Measurements from ENCODE around the gene MINDY4.
"Not testable (repeated sequence)": the region's sequence is repeated elsewhere in the genome, so short reads cannot be mapped to it uniquely, and the experiment has no call there.

Gene MINDY4

DNA sequence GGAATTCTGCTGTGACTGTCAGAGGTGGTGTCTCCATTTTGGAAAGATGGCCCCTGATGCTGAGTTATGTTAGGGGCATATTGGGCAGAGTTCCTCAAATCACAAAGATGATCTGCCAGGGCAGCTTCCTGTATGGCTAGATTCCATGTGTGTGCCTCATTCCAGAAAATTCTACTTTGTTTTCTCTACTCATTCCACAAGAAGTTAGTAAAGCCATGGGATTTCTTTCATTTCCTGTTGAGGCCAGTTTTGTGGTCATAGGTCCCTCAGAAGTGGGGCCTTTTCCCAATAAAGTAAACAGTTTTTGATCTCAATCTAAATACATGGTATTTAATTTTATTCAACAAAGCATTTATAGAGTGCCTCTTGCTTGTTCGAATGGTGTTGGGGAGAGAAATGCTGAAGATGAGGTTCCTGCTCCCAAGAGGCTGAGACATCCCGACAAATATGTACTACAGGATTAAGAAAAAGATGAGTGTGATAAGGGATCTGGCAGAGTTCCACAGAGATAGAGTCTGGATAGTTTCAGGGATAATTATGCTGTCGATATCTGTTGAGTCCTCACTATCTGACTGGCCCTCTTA, 33.0 kb downstream of the MINDY4 start:
- DNase-seq (ENCODE audit: low read depth) = peak; percentile 97

DNA sequence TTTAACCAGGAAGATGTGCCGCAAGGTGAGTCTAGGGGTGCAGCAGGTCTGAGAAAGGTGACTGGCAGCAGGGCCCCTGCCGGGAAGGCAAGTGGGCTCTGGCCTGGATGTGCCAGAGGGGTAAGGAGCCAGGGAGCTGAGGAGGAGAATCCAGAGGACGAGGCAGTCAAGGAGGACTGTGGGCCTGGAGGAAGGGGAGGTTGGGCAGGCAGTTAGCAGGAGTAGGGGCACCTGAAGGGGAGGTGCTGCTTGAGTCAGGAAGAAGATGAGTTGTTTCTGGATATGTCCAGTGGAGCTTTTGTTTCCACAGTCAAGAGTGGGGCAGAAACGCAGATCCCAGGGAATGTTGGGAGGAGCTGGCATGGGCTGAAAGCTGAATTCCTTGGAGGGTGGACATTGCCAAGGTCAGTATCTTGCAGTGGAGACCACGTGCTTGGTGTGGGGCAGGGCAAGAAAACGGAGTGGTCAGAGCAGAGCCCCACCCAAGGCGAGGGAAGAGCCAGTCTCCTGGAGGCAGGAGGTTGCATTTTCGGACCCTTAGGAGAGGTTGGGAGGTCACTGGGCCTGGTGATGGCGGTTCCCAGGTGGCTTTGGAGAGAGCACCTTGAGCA, 34.0 kb downstream of the MINDY4 start:
- no peak for DNase-seq (ENCODE audit: low read depth)

DNA sequence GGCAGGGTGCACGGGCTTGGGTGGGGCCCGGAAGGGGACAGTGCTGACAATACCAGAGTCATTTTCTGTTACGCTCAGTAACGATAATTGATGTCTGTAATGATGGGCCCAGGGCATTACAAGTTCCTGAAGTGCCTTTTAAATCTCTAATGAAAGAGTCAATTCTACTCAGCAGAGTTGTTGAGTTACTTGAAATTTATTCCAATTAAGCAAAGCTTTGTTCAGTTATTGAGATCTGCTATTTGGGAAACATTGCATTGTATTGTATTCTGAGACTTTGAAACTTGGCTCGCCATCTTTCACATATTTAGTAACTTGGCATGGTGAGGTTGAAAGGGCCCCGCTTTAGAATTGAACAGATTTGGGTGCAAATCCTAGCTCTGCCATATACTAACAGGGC, 34.7 kb downstream of the MINDY4 start:
- no peak for DNase-seq (ENCODE audit: low read depth)

- not testable (repeated sequence) for DNase-seq (ENCODE audit: low read depth)
These were observed 36.3 kb downstream of the MINDY4 start for GRCh38 chr7:30807477-30807876.

DNA sequence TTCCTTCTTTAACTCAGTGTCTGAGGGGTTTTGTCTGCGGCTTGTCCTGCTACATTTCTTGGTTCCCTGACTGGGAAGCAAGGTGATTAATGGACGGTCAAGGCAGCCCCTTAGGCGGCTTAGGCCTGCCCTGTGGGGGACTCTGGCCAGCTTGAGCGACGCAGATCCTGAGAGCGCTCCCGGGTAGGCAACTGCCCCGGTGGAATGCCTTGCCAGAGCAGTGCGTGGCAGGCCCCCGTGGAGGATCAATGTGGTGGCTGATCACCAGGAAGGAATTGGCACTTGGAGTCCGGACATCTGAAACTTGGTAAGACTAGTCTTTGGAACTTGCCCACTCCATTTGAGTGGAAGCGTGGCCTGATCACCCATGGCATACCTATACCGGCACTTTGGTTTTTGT, 36.7 kb downstream of the MINDY4 start:
- not testable (repeated sequence) for DNase-seq (ENCODE audit: low read depth)

GRCh38 chr7:30810986-30811385, 39.8 kb downstream of the MINDY4 start:
- DNase-seq (ENCODE audit: low read depth) = no peak

DNA sequence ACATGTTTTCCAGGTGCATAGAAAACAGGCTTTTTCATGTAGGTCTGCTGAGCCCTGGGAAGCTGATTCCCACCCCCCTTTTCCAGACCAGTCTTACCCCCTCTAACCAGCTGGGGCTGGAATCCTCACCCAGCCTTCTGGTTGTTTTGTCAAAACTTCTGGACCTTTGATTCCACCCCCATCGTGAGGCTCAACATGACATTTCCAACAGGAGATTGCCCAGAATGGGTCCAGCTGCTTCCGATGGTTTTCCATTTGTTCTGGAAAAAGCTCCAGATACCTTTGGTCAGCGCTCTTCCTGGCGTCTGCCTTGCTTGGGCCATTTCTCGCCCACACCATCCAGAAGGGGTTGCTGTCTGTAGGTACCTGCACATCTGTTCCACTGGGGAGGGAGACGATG, 41.5 kb downstream of the MINDY4 start:
- no peak for DNase-seq (ENCODE audit: low read depth)

DNA sequence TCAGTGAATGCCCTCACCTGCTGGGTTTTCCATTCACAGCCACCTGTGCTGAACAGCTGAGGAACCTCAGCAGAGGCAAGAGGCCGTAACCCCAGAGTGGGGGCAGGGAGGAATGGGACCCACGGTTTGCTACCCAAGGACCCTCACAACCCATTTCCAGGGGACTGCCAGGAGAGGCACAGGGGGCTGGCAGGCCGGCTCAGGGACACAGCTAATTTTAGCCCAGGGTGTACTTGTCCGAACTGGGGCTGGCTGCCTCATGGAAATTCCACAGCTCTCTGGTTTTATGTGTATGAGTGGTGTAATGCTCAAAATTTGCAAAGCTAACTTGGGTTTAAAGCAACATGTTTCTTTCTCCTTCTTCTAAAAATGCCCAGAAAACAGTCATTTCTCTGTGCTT, 42.2 kb downstream of the MINDY4 start:
- DNase-seq (ENCODE audit: low read depth) = peak; percentile 23

DNA sequence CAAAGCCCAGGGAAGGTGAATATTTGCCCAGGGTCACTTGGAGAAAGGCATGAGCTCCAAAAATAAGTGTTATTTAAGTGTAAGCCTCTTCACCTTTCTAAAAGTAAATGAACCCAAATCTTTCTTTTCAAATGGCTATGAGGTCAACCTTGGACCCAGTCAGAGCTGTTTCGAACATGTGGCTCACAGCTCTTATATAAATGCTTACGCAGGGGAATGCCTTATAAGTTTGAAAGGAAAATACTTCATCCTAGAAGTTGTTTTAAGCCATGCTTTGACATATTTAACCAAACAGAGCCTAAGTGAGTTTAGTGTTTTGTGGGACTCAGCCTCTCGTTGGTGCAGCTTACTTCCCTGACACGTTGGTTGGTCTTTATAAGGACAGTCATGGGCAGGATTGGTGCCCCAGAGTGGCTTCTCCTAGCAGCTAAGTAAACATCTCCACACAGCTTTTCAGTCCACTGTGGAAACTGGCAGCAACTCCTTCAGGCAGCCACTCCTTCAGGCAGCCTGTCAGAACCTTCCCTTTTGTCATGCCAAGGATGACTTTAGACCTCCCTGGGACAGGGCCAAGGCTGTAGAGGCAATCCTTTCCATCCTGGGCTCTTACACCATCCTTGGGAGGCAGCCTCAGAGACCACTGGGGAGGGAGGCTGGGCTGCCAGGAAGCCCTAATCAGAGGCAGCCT, 43.6 kb downstream of the MINDY4 start:
- DNase-seq (ENCODE audit: low read depth) = peak; percentile 41

GRCh38 chr7:30815388-30815854, 44.2 kb downstream of the MINDY4 start:
- no peak for DNase-seq (ENCODE audit: low read depth)

DNA sequence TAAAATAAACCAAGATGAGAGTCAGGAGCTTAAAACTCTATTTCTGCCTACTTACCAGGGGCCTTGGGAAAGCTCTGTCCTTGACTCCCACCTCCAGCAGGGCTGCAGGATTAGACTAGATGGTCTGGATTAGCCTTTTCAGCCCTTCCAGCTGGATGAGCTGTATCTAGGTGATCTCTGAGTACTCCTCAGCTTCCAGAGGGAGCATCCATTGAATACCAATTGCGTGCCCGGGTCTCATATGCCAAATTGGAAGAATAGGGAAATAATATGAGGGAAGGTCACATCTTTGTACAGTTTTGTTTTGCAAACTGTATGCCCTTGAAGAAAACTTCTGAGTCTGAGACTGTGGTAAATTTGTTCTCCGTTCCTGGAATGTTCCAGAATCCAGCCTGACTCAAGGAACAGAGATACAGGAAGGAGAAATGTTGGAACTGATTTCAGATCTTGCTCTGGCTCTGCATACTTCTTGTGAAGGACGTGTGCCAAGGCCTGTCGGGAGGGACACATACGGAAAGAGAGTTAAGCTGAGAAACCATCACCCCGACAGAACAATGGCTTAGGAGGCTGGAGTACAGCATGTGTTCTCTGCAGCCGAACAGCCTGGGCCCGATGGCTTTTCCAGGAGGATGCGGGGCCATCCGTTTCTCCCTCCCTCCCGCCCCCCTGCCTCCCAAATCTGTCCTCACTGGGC, 44.9 kb downstream of the MINDY4 start:
- peak; percentile 40 for DNase-seq (ENCODE audit: low read depth)

- DNase-seq (ENCODE audit: low read depth) = peak; percentile 48
These were observed 45.6 kb downstream of the MINDY4 start for GRCh38 chr7:30816645-30817370.

DNA sequence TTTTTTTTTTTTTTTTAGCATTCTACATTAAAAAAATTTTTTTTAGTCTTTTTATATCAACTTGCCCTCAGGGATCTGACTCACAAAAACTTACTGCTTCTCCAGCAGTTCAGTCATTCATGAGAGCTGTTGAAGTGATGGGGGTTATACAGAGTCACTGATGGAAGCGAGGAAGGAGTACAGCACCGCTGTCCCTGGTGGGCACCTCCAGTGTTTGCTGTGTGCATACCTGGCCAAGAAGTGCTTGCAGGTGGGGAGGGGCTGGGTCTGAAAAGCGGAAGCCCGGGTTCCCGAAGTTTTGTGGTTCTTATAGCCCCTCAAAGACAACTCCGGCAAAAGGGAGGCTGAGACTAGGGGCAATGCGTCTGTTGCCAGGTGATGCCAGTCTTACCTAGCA, 46.2 kb downstream of the MINDY4 start:
- peak; percentile 84 for DNase-seq (ENCODE audit: low read depth)

DNA sequence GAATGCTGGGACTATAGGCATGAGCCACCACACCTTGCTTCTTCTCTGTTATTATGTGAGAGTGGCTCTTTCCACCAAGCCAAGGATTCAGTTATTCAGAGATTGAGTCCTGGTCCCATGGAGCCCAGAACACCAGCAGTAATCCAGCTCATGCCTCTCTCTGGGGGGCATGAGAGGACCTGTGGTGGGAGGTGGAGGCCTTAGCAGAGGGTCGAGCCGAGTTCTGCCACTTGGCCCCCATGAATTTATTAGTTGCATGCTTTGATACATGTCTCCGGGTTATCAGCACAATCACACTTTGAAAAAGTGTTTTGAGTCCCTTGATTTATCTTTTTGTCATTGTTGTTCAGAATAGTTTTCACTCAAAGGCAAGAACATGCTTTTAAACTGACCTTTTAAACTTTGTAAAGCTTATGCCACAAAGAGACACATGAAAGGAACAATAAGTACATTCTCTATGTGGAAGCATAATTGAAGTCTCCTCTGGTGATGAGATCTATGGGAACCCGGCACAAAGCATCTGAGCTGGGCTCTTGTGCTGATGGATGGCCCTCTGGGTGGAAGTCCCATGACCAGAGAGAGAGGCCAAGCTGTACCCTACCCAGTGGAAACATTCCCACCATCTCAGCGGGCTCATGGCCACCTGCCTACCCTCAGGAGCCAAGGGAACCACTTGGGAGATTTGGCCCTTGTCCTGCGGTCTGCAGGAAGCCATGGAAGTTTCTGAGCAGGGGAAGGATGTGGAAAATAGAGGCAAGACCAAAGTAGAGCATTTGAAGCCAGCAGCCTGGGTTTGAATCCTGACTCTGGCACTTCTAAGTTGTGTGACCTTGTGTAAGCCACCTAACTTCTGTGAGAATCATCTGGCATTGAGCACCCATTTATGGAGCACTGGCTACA, 53.9 kb downstream of the MINDY4 start:
- DNase-seq (ENCODE audit: low read depth) = no peak

DNA sequence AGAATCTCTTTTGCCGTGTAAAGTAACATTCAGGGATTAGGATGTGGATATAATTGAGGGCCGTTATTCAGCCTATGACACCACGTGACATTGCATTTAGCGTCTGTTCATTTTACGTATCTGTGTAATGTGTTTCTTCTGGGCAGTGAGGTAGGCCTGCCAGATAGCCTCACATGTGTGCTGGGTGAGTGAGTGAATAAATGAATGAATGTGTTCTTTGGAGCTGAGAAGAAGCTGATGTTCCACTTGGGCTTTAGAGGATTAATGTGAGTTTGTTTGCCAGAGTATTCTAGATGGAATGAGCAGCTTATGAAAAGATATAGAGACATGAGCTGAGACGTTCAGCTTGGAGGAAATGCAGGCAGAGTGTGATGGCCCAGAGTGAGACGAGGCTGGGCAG, 55.0 kb downstream of the MINDY4 start:
- no peak for DNase-seq (ENCODE audit: low read depth)

DNA sequence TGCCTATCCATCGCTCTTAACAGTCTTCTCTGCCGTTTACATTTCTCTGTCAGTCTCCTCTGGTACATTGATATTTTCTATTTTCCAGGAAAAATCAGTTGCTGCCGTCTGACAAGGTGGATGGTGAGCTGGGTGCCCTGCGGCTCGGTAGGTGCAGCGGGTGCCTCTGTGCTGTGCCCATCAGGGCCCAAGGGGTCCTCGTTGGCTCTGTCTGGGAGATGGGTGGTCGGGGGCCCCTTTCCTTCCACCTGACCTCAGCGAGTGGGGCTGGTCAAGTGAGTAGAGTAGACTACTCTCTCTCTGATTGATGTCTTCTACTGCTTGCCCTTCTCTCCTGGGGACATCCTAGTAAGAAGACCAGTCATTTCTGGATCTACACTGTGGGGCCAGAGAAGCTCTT, 57.4 kb downstream of the MINDY4 start:
- DNase-seq (ENCODE audit: low read depth) = no peak

DNA sequence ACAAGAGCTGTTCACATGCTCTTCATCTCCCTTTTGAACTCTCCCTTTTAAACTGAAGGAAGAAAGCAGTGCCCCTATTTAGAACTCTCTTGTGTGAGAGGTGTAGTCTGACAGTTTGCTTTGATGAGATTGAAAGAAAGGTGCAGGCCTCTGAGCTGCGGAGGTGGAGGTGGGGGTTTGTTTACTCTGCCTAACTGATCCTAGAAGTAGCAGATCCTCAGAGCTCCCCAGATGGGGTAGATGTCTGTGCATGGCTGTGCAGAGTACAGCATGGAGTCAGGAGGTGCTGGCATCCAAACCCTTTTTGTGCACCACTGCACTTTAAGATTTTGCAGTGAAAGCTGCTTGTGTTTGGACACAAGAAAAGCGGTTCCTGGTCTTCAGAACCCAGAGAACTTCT, 58.3 kb downstream of the MINDY4 start:
- DNase-seq (ENCODE audit: low read depth) = no peak

DNA sequence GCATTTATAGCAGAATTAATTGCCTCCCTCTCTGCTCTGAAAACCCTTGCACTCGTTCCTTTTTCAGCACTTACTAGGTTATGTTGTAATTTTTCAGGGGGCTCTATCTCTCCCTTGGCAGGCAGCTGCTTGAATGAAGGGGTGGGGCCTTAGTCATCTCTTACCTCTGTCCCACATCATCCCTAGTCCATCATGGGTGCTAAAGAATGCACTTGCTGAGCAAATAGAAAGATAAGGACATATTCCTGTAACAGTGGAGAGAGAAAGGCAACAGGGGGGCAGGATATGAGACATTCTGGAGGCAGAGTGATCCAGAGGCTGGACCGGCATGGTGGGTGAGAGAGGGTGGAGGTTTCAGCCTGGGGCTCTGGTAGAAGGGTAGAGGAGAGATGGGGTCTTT, 60.0 kb downstream of the MINDY4 start:
- DNase-seq (ENCODE audit: low read depth) = no peak

DNA sequence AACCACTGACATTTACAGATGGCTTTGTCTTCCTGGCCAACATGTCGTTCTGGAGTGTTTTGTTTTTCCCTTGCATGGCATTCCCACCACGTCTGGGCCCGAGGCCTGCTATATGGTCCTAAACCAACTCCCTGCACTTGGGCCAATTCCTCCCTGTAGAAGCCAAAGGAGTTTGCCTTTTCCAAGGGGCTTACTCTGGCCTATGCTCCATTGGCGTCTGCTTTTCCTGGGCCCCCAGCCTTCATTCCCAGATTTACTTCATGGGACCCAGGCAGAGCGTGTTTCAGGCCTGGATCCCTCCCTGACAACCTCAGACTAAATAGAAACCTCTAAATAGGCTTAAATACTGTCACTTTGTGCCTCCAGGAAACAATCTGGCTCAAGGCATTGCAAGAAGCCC, 60.7 kb downstream of the MINDY4 start:
- DNase-seq (ENCODE audit: low read depth) = no peak

GRCh38 chr7:30834017-30834674, 62.9 kb downstream of the MINDY4 start:
- DNase-seq (ENCODE audit: low read depth) = not testable (repeated sequence)
